AG09309 (cell line): Measurements from ENCODE around the gene LCOR.

Source experiments
- DNase-seq: peaks from one replicate; pipeline ENCODE4 v3.0.0-alpha.2; 2010; ENCODE audit warnings: low read depth
- H3K4me3 ChIP-seq: 2 replicates; pipeline ENCODE4 v1.5.1; 2011; ENCODE audit warnings: mild to moderate bottlenecking, low read depth, low read length, moderate library complexity; ENCODE audit not compliant: control insufficient read depth
- CTCF ChIP-seq: IDR thresholded peaks from 2 replicates; pipeline ENCODE4 v1.5.1; 2011; ENCODE audit warnings: mild to moderate bottlenecking, low read depth, low read length, inconsistent platforms; ENCODE audit not compliant: insufficient read depth, control insufficient read depth; ENCODE audit errors: missing control alignments

The LCOR gene

GRCh38 chr10:97013983-97014382 is 181.9 kb downstream of the LCOR start:
- no peak for TF ChIP-seq CTCF

GRCh38 chr10:97015240-97015639 is 183.1 kb downstream of the LCOR start:
- TF ChIP-seq CTCF = no peak
- no peak for DNase-seq
- H3K4me3 ChIP-seq = no peak overlapping the region

More at GRCh38 chr10:97013983-97014382, 181.9 kb downstream of the LCOR start:
- no peak overlapping the region for H3K4me3 ChIP-seq
- no peak for DNase-seq

GRCh38 chr10:97016728-97017473 is 184.8 kb downstream of the LCOR start:
- TF ChIP-seq CTCF = no peak
- H3K4me3 ChIP-seq = no peak overlapping the region
- DNase-seq = no peak

- no peak overlapping the region for H3K4me3 ChIP-seq
- TF ChIP-seq CTCF = no peak
- no peak for DNase-seq
Observed at GRCh38 chr10:97017474-97017903, 185.4 kb downstream of the LCOR start.

GRCh38 chr10:97018251-97019212 is 186.4 kb downstream of the LCOR start:
- no peak overlapping the region for H3K4me3 ChIP-seq
- TF ChIP-seq CTCF = no peak
- DNase-seq = no peak

GRCh38 chr10:97019213-97019844 is 187.2 kb downstream of the LCOR start:
- TF ChIP-seq CTCF = no peak

More at GRCh38 chr10:97019213-97019844, 187.2 kb downstream of the LCOR start:
- no peak for DNase-seq
- H3K4me3 ChIP-seq = no peak overlapping the region
